B cell (primary cell): Measurements from ENCODE around the gene PGLYRP2. TPM values are rescaled to one million over a fixed set of nuclear protein-coding genes. Genes with fewer than 3 reads are reported as not detected.

Experiments
- ATAC-seq: fragments of 200-7000 bp; cut with Tn5 transposase; one replicate; pipeline ENCODE4 v1.10.0; 2021; ENCODE audit warnings: low read depth, mild to moderate bottlenecking, moderate number of reproducible peaks, moderate library complexity
- CTCF ChIA-PET: fragments of 350-600 bp; sonication (Branson Sonifier 250); formaldehyde crosslinking; loops from one replicate; lab custom pipeline; 2021; ENCODE audit warnings: antibody characterized with exemption, inconsistent platforms; lab: Charles Lee
- POLR2A ChIA-PET: fragments of 350-600 bp; sonication (Branson Sonifier 250); formaldehyde crosslinking; loops from one replicate; lab custom pipeline; 2021; ENCODE audit warnings: antibody characterized with exemption; lab: Charles Lee
- DNase-seq: peaks from one replicate; pipeline ENCODE4 v3.0.0; 2013
- H2AFZ ChIP-seq: 2 replicates; pipeline ENCODE4 v1.6.1; 2012; ENCODE audit warnings: mild to moderate bottlenecking, low read depth, low read length; ENCODE audit not compliant: insufficient read depth, poor library complexity, severe bottlenecking
- H3K27ac ChIP-seq, 2 donors: 1 replicate in 1 of 2; 2 replicates in 1 of 2; pipeline ENCODE4 v1.5.1; 2012 to 2013; ENCODE audit warnings: low read length in 2 of 2, mild to moderate bottlenecking in 2 of 2, moderate library complexity in 1 of 2
- H3K27me3 ChIP-seq, 4 experiments: fragments of 200-600 bp in 1 of 4; sonication (generic) in 1 of 4; replicated peaks in 1 of 4; 1 replicate in 2 of 4; 2 replicates in 2 of 4; pipeline versions ENCODE4 v1.6.1 to v1.7.0; 2013 to 2016; ENCODE audit warnings: low read length in 3 of 4, mild to moderate bottlenecking in 2 of 4, mixed read lengths in 1 of 4, moderate library complexity in 1 of 4; ENCODE audit not compliant: insufficient read depth in 4 of 4, control insufficient read depth in 3 of 4; ENCODE audit errors: control extremely low read depth in 1 of 4
- H3K36me3 ChIP-seq, 2 experiments: replicated peaks in 1 of 2; 1 replicate in 1 of 2; 2 replicates in 1 of 2; pipeline versions ENCODE4 v1.6.1 to v1.7.1; 2013; ENCODE audit warnings: low read length in 1 of 2; ENCODE audit not compliant: insufficient read depth in 2 of 2, control insufficient read depth in 1 of 2; ENCODE audit errors: control extremely low read depth in 1 of 2, extremely low read depth in 1 of 2
- H3K4me1 ChIP-seq, 2 donors: fragments of 200-600 bp in 1 of 2; sonication (generic) in 1 of 2; 1 replicate in 1 of 2; 2 replicates in 1 of 2; pipeline versions ENCODE4 v1.5.1 to v1.6.1; 2013 to 2017; ENCODE audit warnings: low read length in 2 of 2; ENCODE audit not compliant: control insufficient read depth in 2 of 2, insufficient read depth in 2 of 2
- H3K4me2 ChIP-seq: replicated peaks from 2 replicates; pipeline ENCODE3; 2012; ENCODE audit warnings: mild to moderate bottlenecking, low read depth, low read length; ENCODE audit not compliant: poor library complexity, severe bottlenecking
- H3K4me3 ChIP-seq, 5 experiments: fragments of 200-600 bp in 1 of 5; sonication (generic) in 1 of 5; 1 replicate in 3 of 5; 2 replicates in 2 of 5; pipeline versions ENCODE4 v1.5.1 to v1.7.0; 2011 to 2016; ENCODE audit warnings: low read length in 4 of 5, mild to moderate bottlenecking in 4 of 5, low read depth in 2 of 5, control low read depth in 1 of 5, moderate library complexity in 1 of 5; ENCODE audit not compliant: insufficient read depth in 1 of 5; ENCODE audit errors: control extremely low read depth in 1 of 5, extremely low read depth in 1 of 5
- H3K79me2 ChIP-seq: fragments of 200-600 bp; sonication (generic); one replicate; pipeline ENCODE4 v1.6.0; 2016; ENCODE audit warnings: low read length; ENCODE audit not compliant: control insufficient read depth, insufficient read depth
- H3K9ac ChIP-seq: fragments of 200-600 bp; sonication (generic); 2 replicates; pipeline ENCODE4 v1.6.1; 2017; ENCODE audit warnings: mild to moderate bottlenecking, low read length, moderate library complexity
- H3K9me3 ChIP-seq, 3 donors: one replicate each; pipeline versions ENCODE4 v1.6.1 to v1.7.1; 2013; ENCODE audit warnings: low read length in 2 of 3; ENCODE audit not compliant: control insufficient read depth in 2 of 3, insufficient read depth in 1 of 3; ENCODE audit errors: control extremely low read depth in 1 of 3
- H4K20me1 ChIP-seq: 2 replicates; pipeline ENCODE4 v1.6.0; 2012; ENCODE audit warnings: mild to moderate bottlenecking, low read length; ENCODE audit not compliant: insufficient read depth, control insufficient read depth, poor library complexity, severe bottlenecking
- H3K27ac Mint-ChIP-seq: one replicate; pipeline ENCODE4 v1.8.0; 2021; ENCODE audit warnings: mixed read lengths
- H3K27me3 Mint-ChIP-seq: one replicate; pipeline ENCODE4 v1.8.0; 2021; ENCODE audit warnings: mixed read lengths
- H3K4me1 Mint-ChIP-seq: one replicate; pipeline ENCODE4 v1.8.0; 2021; ENCODE audit warnings: mixed read lengths
- H3K4me3 Mint-ChIP-seq: one replicate; pipeline ENCODE4 v1.8.0; 2021; ENCODE audit warnings: mixed read lengths
- H3K9me3 Mint-ChIP-seq: one replicate; pipeline ENCODE4 v1.8.0; 2022; ENCODE audit warnings: mixed read lengths; ENCODE audit not compliant: insufficient read depth
- EZH2 ChIP-seq: IDR thresholded peaks from 2 replicates; pipeline ENCODE4 v1.6.1; 2012; ENCODE audit warnings: borderline replicate concordance, low read depth, mild to moderate bottlenecking, moderate library complexity, low read length; ENCODE audit not compliant: insufficient read depth, poor library complexity, severe bottlenecking
- WGBS: methylation state at CpG from one replicate; pipeline ENCODE4 v1.1.5; 2013; ENCODE audit warnings: missing lambda C conversion rate; ENCODE audit not compliant: insufficient coverage; 5-methylcytosine and 5-hydroxymethylcytosine counted together
- intact Hi-C: fragments of 100-400 bp; cut with micrococcal nuclease; formaldehyde crosslinking; loops from one replicate; pipeline ENCODE4 v1.10.0; 2022
- polyA plus RNA-seq: library from polyadenylated mRNA; depleted of rRNA; stranded (reverse); fragments of >200 nt; gene quantifications from 2 replicates; pipeline ENCODE4 v1.2.3, GENCODE V29; 2012
- total RNA-seq, 2 donors: library from RNA; stranded (reverse); fragments of 120-200 nt in 1 of 2; gene quantifications; 1 replicate in 1 of 2; 2 replicates in 1 of 2; pipeline versions ENCODE4 v1.2.3 to v1.2.4, GENCODE V29; 2013 to 2022
- TF ChIP-seq, protein P1 (sequence below): fragments of 200-600 bp; IDR thresholded peaks from one replicate; pipeline ENCODE4 v1.8.0; 2022; ENCODE audit warnings: antibody characterized with exemption, mild to moderate bottlenecking

PGLYRP2 gene
- total and polyA plus RNA-seq, 2 donors (not counting 1 experiment from before 2014, with no cell fraction given): not detected

DNA sequence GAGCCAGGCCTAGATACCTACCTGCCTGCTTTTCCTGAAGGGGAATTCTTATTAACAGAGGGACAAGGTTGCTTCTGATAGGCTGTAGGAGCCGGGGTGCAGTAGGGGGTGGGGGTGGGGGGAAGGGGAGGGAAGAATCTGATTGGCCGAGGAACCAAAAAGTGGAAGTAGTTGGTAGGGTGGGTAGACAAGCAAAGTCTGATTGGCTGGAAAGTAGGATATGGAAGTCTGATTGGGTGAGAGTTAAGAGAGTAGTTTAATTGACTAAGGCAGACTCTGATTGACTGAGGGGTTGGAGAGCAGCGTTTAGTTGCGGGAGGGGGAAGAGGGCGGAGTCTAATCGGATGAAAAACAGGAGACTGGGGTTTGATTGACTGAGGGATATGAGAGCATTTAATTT lies 19.6 kb upstream of the PGLYRP2 start:
- ATAC-seq: no peak
- CTCF ChIA-PET: no interaction called here
- Histone ChIP-seq H3K4me2 (no peak overlapping the region), H3K27me3 (peaks cover 0 to 5% (median 0%) of the 10 kb centered on the region in 4 experiments), H3K9me3 (peaks cover 0 to 4% (median 0%) of the 10 kb centered on the region in 3 donors), H3K36me3 (no peaks in the 10 kb centered on the region), H3K4me3 (no peak overlapping the region), H3K27ac (no peak overlapping the region), H4K20me1 (no peaks in the 10 kb centered on the region), H3K4me1 (no peaks in the 10 kb centered on the region), H3K79me2 (no peaks in the 10 kb centered on the region), H3K9ac (no peak overlapping the region), H2AFZ (no peak overlapping the region)
- intact Hi-C loops: no loop called here
- TF ChIP-seq, protein P1, sequence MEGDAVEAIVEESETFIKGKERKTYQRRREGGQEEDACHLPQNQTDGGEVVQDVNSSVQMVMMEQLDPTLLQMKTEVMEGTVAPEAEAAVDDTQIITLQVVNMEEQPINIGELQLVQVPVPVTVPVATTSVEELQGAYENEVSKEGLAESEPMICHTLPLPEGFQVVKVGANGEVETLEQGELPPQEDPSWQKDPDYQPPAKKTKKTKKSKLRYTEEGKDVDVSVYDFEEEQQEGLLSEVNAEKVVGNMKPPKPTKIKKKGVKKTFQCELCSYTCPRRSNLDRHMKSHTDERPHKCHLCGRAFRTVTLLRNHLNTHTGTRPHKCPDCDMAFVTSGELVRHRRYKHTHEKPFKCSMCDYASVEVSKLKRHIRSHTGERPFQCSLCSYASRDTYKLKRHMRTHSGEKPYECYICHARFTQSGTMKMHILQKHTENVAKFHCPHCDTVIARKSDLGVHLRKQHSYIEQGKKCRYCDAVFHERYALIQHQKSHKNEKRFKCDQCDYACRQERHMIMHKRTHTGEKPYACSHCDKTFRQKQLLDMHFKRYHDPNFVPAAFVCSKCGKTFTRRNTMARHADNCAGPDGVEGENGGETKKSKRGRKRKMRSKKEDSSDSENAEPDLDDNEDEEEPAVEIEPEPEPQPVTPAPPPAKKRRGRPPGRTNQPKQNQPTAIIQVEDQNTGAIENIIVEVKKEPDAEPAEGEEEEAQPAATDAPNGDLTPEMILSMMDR: no peak
- TF ChIP-seq EZH2: no peak
- WGBS: 79% methylated on average over 5 of the region's 6 CpGs
- no peak for DNase-seq
- no peak overlapping the region for H3K27ac Mint-ChIP-seq
- no peaks in the 10 kb centered on the region for H3K9me3 Mint-ChIP-seq
- no peaks in the 10 kb centered on the region for H3K4me1 Mint-ChIP-seq
- POLR2A ChIA-PET: no interaction called here
- H3K27me3 Mint-ChIP-seq: peaks cover 14% of the 10 kb centered on the region
- no peak overlapping the region for H3K4me3 Mint-ChIP-seq

DNA sequence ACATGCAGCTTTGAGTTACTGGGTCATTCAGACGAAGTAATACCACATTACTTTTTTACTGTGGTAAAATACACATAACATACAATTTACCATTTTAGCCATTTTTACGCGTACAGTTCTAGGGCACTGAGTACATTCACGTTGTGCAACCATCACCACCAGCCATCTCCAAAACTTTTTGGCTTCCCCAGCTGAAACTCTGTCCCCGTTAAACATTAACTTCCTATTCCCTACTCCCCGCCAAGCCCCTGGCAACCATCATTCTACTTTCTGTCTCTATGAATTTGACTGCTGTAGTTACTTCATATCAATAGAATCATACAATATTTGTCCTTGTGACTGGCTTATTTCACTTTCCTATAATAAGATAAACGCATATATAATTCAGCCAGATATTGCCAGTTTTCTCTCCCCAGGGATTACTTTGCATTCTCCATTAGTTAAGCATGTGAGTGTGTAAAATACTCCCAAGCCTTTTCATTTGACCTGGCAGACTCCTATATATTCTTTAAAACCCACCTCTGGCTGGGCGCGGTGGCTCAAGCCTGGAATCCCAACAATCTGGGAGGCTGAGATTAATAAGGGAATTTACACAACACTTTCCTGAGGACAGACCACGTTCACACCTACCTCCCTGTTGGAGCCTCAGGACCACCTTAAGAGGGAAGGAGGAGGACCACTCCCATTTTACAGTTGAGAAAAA lies 19.0 kb upstream of the PGLYRP2 start:
- H3K27me3 ChIP-seq: peaks cover 0 to 5% (median 0%) of the 10 kb centered on the region in 4 experiments
- H3K27ac ChIP-seq: no peak overlapping the region
- no peaks in the 10 kb centered on the region for H3K79me2 ChIP-seq
- intact Hi-C loops: no loop called here
- no peak overlapping the region for H3K4me2 ChIP-seq
- no peak overlapping the region for H3K4me3 Mint-ChIP-seq
- ChIA-PET CTCF (no interaction called here), POLR2A (no interaction called here)
- WGBS: 79% methylated on average over 3 of the region's 10 CpGs
- no peak overlapping the region for H2AFZ ChIP-seq
- no peak overlapping the region for H3K9ac ChIP-seq
- no peak for DNase-seq
- peaks cover 0 to 4% (median 0%) of the 10 kb centered on the region in 3 donors for H3K9me3 ChIP-seq
- H3K27ac Mint-ChIP-seq: no peak overlapping the region
- TF ChIP-seq, protein P1: no peak
- no peak for TF ChIP-seq EZH2
- no peak overlapping the region for H3K4me3 ChIP-seq
- peaks cover 14% of the 10 kb centered on the region for H3K27me3 Mint-ChIP-seq
- H3K36me3 ChIP-seq: no peaks in the 10 kb centered on the region
- ATAC-seq: no peak
- H3K4me1 Mint-ChIP-seq: no peaks in the 10 kb centered on the region
- H3K4me1 ChIP-seq: no peaks in the 10 kb centered on the region
- H4K20me1 ChIP-seq: no peaks in the 10 kb centered on the region
- H3K9me3 Mint-ChIP-seq: no peaks in the 10 kb centered on the region
